WI38 (cell line): Measurements from ENCODE around the gene AGAP1.

Experiments used
- H3K4me3 ChIP-seq: 2 replicates; pipeline ENCODE4 v1.5.1; 2011; ENCODE audit warnings: low read depth, mild to moderate bottlenecking, control low read depth, low read length
- CTCF ChIP-seq: IDR thresholded peaks from 2 replicates; pipeline ENCODE4 v1.5.1; 2012; ENCODE audit warnings: low read depth, mild to moderate bottlenecking, control low read depth, low read length

AGAP1 gene

DNA sequence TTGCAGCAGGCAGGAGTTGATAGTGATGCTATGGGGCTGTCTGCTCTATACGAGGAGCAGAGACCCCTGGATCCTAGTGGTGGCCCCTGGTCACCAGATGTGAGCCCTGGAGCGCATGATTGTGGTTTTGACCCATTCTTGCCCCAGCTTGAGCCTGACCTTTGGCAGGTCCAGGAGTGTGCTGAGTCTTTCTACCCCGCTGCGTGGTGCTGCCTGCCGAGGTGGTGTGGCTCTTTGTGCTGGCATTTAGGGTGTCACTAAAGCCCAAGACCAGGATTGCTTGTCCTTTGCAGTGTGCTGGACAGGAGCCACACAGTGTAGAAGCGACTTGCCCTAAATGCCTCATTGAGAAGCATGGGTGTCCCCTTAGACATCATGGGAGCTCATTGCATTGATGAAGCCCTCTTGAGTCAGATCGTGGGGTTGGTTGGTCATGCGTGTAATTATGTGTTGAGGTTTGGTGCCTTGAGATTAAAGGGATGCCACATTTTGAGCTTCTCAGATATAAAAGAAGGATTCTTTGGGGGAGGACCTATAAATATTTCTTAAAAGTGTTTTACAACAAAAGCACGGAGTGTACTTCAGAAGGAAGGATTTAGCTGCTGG lies 88.3 kb downstream of the AGAP1 start:
- TF ChIP-seq CTCF = no peak
- no peak overlapping the region for H3K4me3 ChIP-seq

GRCh38 chr2:235582729-235583128 lies 88.9 kb downstream of the AGAP1 start:
- TF ChIP-seq CTCF = no peak
- H3K4me3 ChIP-seq = no peak overlapping the region

GRCh38 chr2:235583144-235583543 lies 89.3 kb downstream of the AGAP1 start:
- TF ChIP-seq CTCF = no peak
- no peak overlapping the region for H3K4me3 ChIP-seq

GRCh38 chr2:235583925-235584637 lies 90.2 kb downstream of the AGAP1 start:
- TF ChIP-seq CTCF = no peak

DNA sequence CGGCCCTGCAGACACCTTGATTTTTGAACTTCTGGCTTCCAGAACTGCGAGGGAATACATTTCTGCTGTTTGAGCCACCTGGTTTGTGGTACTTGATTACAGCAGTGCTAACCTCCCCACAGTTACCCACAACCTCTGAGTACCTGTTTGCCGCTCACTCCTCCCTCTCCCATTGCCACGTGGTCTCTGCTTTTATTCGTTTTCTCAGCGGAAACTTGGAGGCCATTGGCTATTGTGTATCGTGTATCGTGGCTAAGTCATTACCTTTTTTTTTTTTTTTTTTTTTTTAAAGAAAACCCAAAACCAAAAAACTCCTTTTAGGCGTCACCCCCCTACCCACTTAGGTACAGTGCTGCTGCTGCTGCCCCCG lies 90.8 kb downstream of the AGAP1 start:
- no peak overlapping the region for H3K4me3 ChIP-seq
- no peak for TF ChIP-seq CTCF

More at GRCh38 chr2:235583925-235584637, 90.2 kb downstream of the AGAP1 start:
- H3K4me3 ChIP-seq = no peak overlapping the region

- no peak for TF ChIP-seq CTCF
- no peak overlapping the region for H3K4me3 ChIP-seq
Measured at GRCh38 chr2:235587202-235587601, 93.4 kb downstream of the AGAP1 start.

DNA sequence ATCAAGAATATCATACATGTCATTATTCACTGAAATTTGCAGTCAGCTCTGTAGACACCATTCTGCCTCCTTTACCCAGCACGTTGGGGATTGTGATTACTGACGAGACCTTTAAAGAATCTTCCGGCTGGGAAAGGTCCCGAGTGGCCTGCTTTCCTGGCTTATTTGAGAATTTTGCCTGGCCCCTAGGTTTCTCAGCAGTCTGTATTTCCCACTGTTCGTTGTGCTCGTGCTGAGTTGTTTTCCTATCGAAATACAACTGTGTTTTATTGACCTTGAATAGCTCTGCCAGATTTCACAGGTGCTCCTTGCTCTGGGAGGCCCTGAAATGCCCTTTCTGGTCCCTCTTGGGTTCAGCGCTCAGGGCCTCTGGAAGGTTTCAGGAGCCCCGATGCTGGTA lies 94.9 kb downstream of the AGAP1 start:
- no peak for TF ChIP-seq CTCF
- H3K4me3 ChIP-seq = no peak overlapping the region
